AG04450 (cell line): ENCODE results near the gene IL27RA. TPM values are rescaled to one million over a fixed set of nuclear protein-coding genes. Genes with fewer than 3 reads are reported as not detected.
A peak's percentile ranks its signal among the peaks of the same experiment; 100 is the strongest.

Source experiments
- CTCF ChIA-PET: fragments of 300-600, 350-600 bp; formaldehyde crosslinking; extraction: SDS; loops from one replicate; lab custom pipeline; 2022; ENCODE audit warnings: antibody characterized with exemption, inconsistent platforms; lab: Charles Lee
- POLR2A ChIA-PET: fragments of 350-600 bp; formaldehyde crosslinking; extraction: SDS; loops from one replicate; lab custom pipeline; 2021; ENCODE audit warnings: antibody characterized with exemption, inconsistent platforms; lab: Yijun Ruan, JAX
- DNase-seq: peaks from one replicate; pipeline ENCODE4 v3.0.0-alpha.2; 2011; ENCODE audit warnings: low read depth, low spot score
- H3K27ac ChIP-seq: one replicate; pipeline ENCODE4 v1.5.1; 2012; ENCODE audit warnings: low read depth, low read length, control low read depth
- H3K27me3 ChIP-seq: one replicate; pipeline ENCODE4 v1.6.0; 2012; ENCODE audit warnings: low read length; ENCODE audit not compliant: control insufficient read depth, insufficient read depth
- H3K4me3 ChIP-seq: 2 replicates; pipeline ENCODE4 v1.5.1; 2011; ENCODE audit warnings: mild to moderate bottlenecking, low read depth, low read length, control low read depth
- H3K9me3 ChIP-seq: 2 replicates; pipeline ENCODE4 v1.5.1; 2012; ENCODE audit warnings: low read length; ENCODE audit not compliant: control insufficient read depth, insufficient read depth
- CTCF ChIP-seq: IDR thresholded peaks from 2 replicates; pipeline ENCODE4 v1.5.1; 2011; ENCODE audit warnings: low read depth, low read length, control low read depth, inconsistent platforms
- polyA plus RNA-seq: library from polyadenylated mRNA; depleted of rRNA; stranded (reverse); fragments of >200 nt; gene quantifications from 2 replicates; pipeline ENCODE4 v1.2.3, GENCODE V29; 2011

The IL27RA gene
- polyA plus RNA-seq, 1 experiment, result 4.5 TPM

- peak overlapping the region; percentile 68 for H3K27ac ChIP-seq
- ChIA-PET POLR2A (interaction anchor here (0.6 to 1.8 kb wide), 8 partner anchors 18 to 119 kb away, joined by 3 to 8 read pairs (median 4); partner anchors contain the start of gene IL27RA), CTCF (interaction anchor here (0.5 kb wide), 1 partner anchor 45 kb away, joined by 3 read pairs; no protein-coding TSS in a partner anchor)
- peak; percentile 45 for DNase-seq
- peak overlapping the region; percentile 71 for H3K4me3 ChIP-seq
- no peak for TF ChIP-seq CTCF
- no peaks in the 10 kb centered on the region for H3K27me3 ChIP-seq
- H3K9me3 ChIP-seq, result no peaks in the 10 kb centered on the region; the same call in 1 of the 2 replicates
Observed at GRCh38 chr19:14005349-14006084, 26.0 kb upstream of the IL27RA start.

GRCh38 chr19:14006085-14006765, 25.3 kb upstream of the IL27RA start, which contains the start of gene RFX1:
TSS of gene RFX1 (minus strand) at chr19:14006320. CDS start at chr19:13993843, 12,477 bp downstream.
- ChIA-PET POLR2A (interaction anchor here (0.6 to 1.8 kb wide), 9 partner anchors 15 to 498 kb away, joined by 3 to 8 read pairs (median 3); partner anchors contain the start of gene IL27RA), CTCF (interaction anchor here (0.5 to 0.7 kb wide), 2 partner anchors 44 to 67 kb away, joined by 3 to 4 read pairs; no protein-coding TSS in a partner anchor)
- TF ChIP-seq CTCF, result no peak
- peak; percentile 100 for DNase-seq
- Histone ChIP-seq H3K4me3 (peak within 1 kb of the TSS; percentile 75), H3K27me3 (no peaks in the 10 kb centered on the region), H3K9me3 (no peaks in the 10 kb centered on the region; the same call in 1 of the 2 replicates), H3K27ac (peak within 1 kb of the TSS; percentile 94)

GRCh38 chr19:14006766-14007562, 24.6 kb upstream of the IL27RA start:
- POLR2A ChIA-PET, result interaction anchor here (0.6 to 1.8 kb wide), 8 partner anchors 14 to 498 kb away, joined by 3 to 8 read pairs (median 3); no protein-coding TSS in a partner anchor
- TF ChIP-seq CTCF, result no peak
- CTCF ChIA-PET, result interaction anchor here (0.7 kb wide), 1 partner anchor 67 kb away, joined by 4 read pairs; no protein-coding TSS in a partner anchor

GRCh38 chr19:14012378-14012915, 19.1 kb upstream of the IL27RA start:
- no peaks in the 10 kb centered on the region for H3K27me3 ChIP-seq
- no peak for DNase-seq
- ChIA-PET CTCF (no interaction called here), POLR2A (no interaction called here)
- H3K27ac ChIP-seq, result no peak overlapping the region
- no peak overlapping the region for H3K4me3 ChIP-seq
- no peaks in the 10 kb centered on the region for H3K9me3 ChIP-seq
- TF ChIP-seq CTCF, result no peak

More at GRCh38 chr19:14006766-14007562, 24.6 kb upstream of the IL27RA start:
- DNase-seq, result no peak
- peak overlapping the region; percentile 94 for H3K27ac ChIP-seq
- no peaks in the 10 kb centered on the region for H3K27me3 ChIP-seq
- H3K4me3 ChIP-seq, result peak overlapping the region; percentile 75
- H3K9me3 ChIP-seq, result no peaks in the 10 kb centered on the region; the same call in 1 of the 2 replicates
